Fibroblast of lung (primary cell): ENCODE data around the gene LARP4B. TPM values are rescaled to one million over a fixed set of nuclear protein-coding genes. Genes with fewer than 3 reads are reported as not detected.

Source experiments
- DNase-seq, 2 donors: peaks; one replicate each; pipeline versions ENCODE4 v3.0.0 to v3.0.0-alpha.2; 2010; ENCODE audit warnings: low read depth in 2 of 2
- H2AFZ ChIP-seq: 2 replicates; pipeline ENCODE4 v1.5.1; 2012; ENCODE audit warnings: low read length, control low read depth, inconsistent platforms
- H3K27ac ChIP-seq: 2 replicates; pipeline ENCODE4 v1.5.1; 2011; ENCODE audit warnings: low read length, control low read depth; ENCODE audit not compliant: insufficient read depth
- H3K27me3 ChIP-seq: 2 replicates; pipeline ENCODE4 v1.5.1; 2011; ENCODE audit warnings: mild to moderate bottlenecking, low read length; ENCODE audit not compliant: control insufficient read depth, insufficient read depth
- H3K36me3 ChIP-seq: 2 replicates; pipeline ENCODE4 v1.5.1; 2011; ENCODE audit warnings: low read length; ENCODE audit not compliant: control insufficient read depth, insufficient read depth
- H3K4me1 ChIP-seq: 2 replicates; pipeline ENCODE4 v1.5.1; 2011; ENCODE audit warnings: low read length; ENCODE audit not compliant: control insufficient read depth, insufficient read depth; ENCODE audit errors: extremely low read depth
- H3K4me2 ChIP-seq: 2 replicates; pipeline ENCODE4 v1.5.1; 2011; ENCODE audit warnings: low read length, control low read depth; ENCODE audit not compliant: insufficient read depth; ENCODE audit errors: extremely low read depth
- H3K4me3 ChIP-seq, 4 experiments: fragments of 200-600 bp in 1 of 4; sonication (generic) in 1 of 4; replicated peaks in 1 of 4; 2 replicates each; pipeline ENCODE4 v1.5.1; 2011 to 2016; ENCODE audit warnings: low read length in 4 of 4, low read depth in 3 of 4, mild to moderate bottlenecking in 3 of 4, control low read depth in 2 of 4, inconsistent platforms in 1 of 4, mixed read lengths in 1 of 4; ENCODE audit not compliant: insufficient read depth in 1 of 4; ENCODE audit errors: control extremely low read depth in 1 of 4
- H3K79me2 ChIP-seq: 2 replicates; pipeline ENCODE4 v1.5.1; 2012; ENCODE audit warnings: mild to moderate bottlenecking, low read length, inconsistent platforms; ENCODE audit not compliant: control insufficient read depth, insufficient read depth
- H3K9ac ChIP-seq: 2 replicates; pipeline ENCODE4 v1.5.1; 2011; ENCODE audit warnings: mild to moderate bottlenecking, low read length, control low read depth; ENCODE audit not compliant: insufficient read depth
- H3K9me3 ChIP-seq: 2 replicates; pipeline ENCODE4 v1.5.1; 2012; ENCODE audit warnings: low read depth, low read length; ENCODE audit not compliant: control insufficient read depth, insufficient read depth
- H4K20me1 ChIP-seq: 2 replicates; pipeline ENCODE4 v1.5.1; 2011; ENCODE audit warnings: low read length; ENCODE audit not compliant: control insufficient read depth, insufficient read depth; ENCODE audit errors: extremely low read depth
- CTCF ChIP-seq, 2 donors: IDR thresholded peaks in 1 of 2; conservative IDR thresholded peaks in 1 of 2; 1 replicate in 1 of 2; 2 replicates in 1 of 2; pipeline ENCODE4 v1.5.1; 2011 to 2012; ENCODE audit warnings: low read length in 2 of 2, control low read depth in 1 of 2, inconsistent platforms in 1 of 2, low read depth in 1 of 2, mild to moderate bottlenecking in 1 of 2
- EZH2 ChIP-seq: IDR thresholded peaks from 2 replicates; pipeline ENCODE4 v1.5.1; 2012; ENCODE audit warnings: low read length, control low read depth, mild to moderate bottlenecking; ENCODE audit errors: missing control alignments
- polyA plus RNA-seq, 2 donors: library from polyadenylated mRNA; depleted of rRNA in 1 of 2; stranded (reverse) in 1 of 2; unstranded in 1 of 2; fragments of >200 nt; gene quantifications; 2 replicates each; pipeline ENCODE4 v1.2.1, GENCODE V29; 2011 to 2012; ENCODE audit warnings: missing spikeins in 1 of 2
- total RNA-seq: library from RNA; depleted of rRNA; stranded (reverse); fragments of >200 nt; gene quantifications from 2 replicates; pipeline ENCODE4 v1.2.1, GENCODE V29; 2014

Gene LARP4B
- total and polyA plus RNA-seq, 2 donors (not counting 1 experiment from before 2014, with no cell fraction given): 25.4 to 38.6 TPM

- H3K4me3 ChIP-seq: no peak overlapping the region
- H3K36me3 ChIP-seq: peaks cover 26% of the 10 kb centered on the region
These were observed 116.8 kb downstream of the LARP4B start for GRCh38 chr10:814536-815302.

GRCh38 chr10:813286-813685 lies 118.2 kb downstream of the LARP4B start:
- Histone ChIP-seq H2AFZ (no peak overlapping the region), H3K4me1 (peaks cover 4% of the 10 kb centered on the region), H3K79me2 (no peaks in the 10 kb centered on the region), H4K20me1 (no peaks in the 10 kb centered on the region), H3K4me3 (no peak overlapping the region), H3K36me3 (peaks cover 28% of the 10 kb centered on the region), H3K27me3 (no peaks in the 10 kb centered on the region), H3K9me3 (no peaks in the 10 kb centered on the region), H3K4me2 (no peak overlapping the region), H3K27ac (no peak overlapping the region), H3K9ac (no peak overlapping the region)
- DNase-seq: no peak
- no peak for TF ChIP-seq EZH2
- TF ChIP-seq CTCF (conservative IDR thresholded peaks at IDR 0.05 in 1 of 2, IDR thresholded peaks at IDR 0.05 in 1 of 2; ENCODE audit: low read depth in 1 of 2, low read length in 2 of 2): no peak

More at GRCh38 chr10:814536-815302, 116.8 kb downstream of the LARP4B start:
- Histone ChIP-seq H3K9me3 (no peaks in the 10 kb centered on the region), H3K4me2 (no peak overlapping the region), H4K20me1 (no peaks in the 10 kb centered on the region), H3K9ac (no peak overlapping the region), H3K27ac (no peak overlapping the region), H3K27me3 (no peaks in the 10 kb centered on the region), H3K4me1 (peaks cover 4% of the 10 kb centered on the region), H2AFZ (no peak overlapping the region), H3K79me2 (no peaks in the 10 kb centered on the region)
- DNase-seq: no peak
- TF ChIP-seq EZH2 (no peak), CTCF (conservative IDR thresholded peaks at IDR 0.05 in 1 of 2, IDR thresholded peaks at IDR 0.05 in 1 of 2; ENCODE audit: low read depth in 1 of 2, low read length in 2 of 2) (no peak)

- H3K79me2 ChIP-seq: no peaks in the 10 kb centered on the region
- peaks cover 2% of the 10 kb centered on the region for H3K4me1 ChIP-seq
- H3K9me3 ChIP-seq: no peaks in the 10 kb centered on the region
- peaks cover 28% of the 10 kb centered on the region for H3K36me3 ChIP-seq
- DNase-seq: no peak
- H3K4me3 ChIP-seq: no peak overlapping the region
- no peak for TF ChIP-seq EZH2
- H2AFZ ChIP-seq: no peak overlapping the region
- H4K20me1 ChIP-seq: no peaks in the 10 kb centered on the region
- H3K27me3 ChIP-seq: no peaks in the 10 kb centered on the region
- no peak overlapping the region for H3K27ac ChIP-seq
- H3K9ac ChIP-seq: no peak overlapping the region
- H3K4me2 ChIP-seq: no peak overlapping the region
These were observed 118.7 kb downstream of the LARP4B start for GRCh38 chr10:812787-813186.
